ENCODE data around the gene AZU1. TPM values are rescaled to one million over a fixed set of nuclear protein-coding genes. Genes with fewer than 3 reads are reported as not detected.

Gene AZU1
- total and polyA plus RNA-seq, 2 of the 8 experiments (the other 6 are each of a cell fraction or from before 2014, with no cell fraction given) = 0.80 to 1.3 TPM

GRCh38 chr19:793806-794205 is 33.8 kb upstream of the AZU1 start (continued):
- TF ChIP-seq RNF2 (IDR thresholded peaks at IDR 0.05; ENCODE audit: borderline replicate concordance, low read depth, low read length, missing control alignments, poor library complexity, severe bottlenecking) = no peak
- TF ChIP-seq MAX (IDR thresholded peaks at IDR 0.05) = no peak
- TF ChIP-seq POLR2AphosphoS5 (IDR thresholded peaks at IDR 0.05; ENCODE audit: low read depth, low read length) = no peak
- no peak for TF ChIP-seq RXRA (IDR thresholded peaks at IDR 0.05; ENCODE audit: insufficient read depth, low read depth, low read length)
- TF ChIP-seq RFX5 (IDR thresholded peaks at IDR 0.05; ENCODE audit: borderline replicate concordance, low read depth, low read length) = no peak
- TF ChIP-seq PHF8 (conservative IDR thresholded peaks at IDR 0.05; ENCODE audit: low read depth, low read length) = no peak
